A549 (cell line): ENCODE data around the gene SLFN11. TPM values are rescaled to one million over a fixed set of nuclear protein-coding genes. Genes with fewer than 3 reads are reported as not detected.

ENCODE experiments used
- ATAC-seq, 2 experiments: fragments of 200-7000 bp in 1 of 2; fragments of >200 bp in 1 of 2; cut with Nextera tagmentation in 1 of 2; cut with Tn5 transposase in 1 of 2; 3 replicates each; pipeline versions ENCODE4 v1.8.0 to v1.9.1; 2018 to 2020; ENCODE audit warnings: mild to moderate bottlenecking in 1 of 2, moderate library complexity in 1 of 2
- CTCF ChIA-PET: fragments of 300-600 bp; sonication (Branson Sonifier 250); formaldehyde crosslinking; extraction: SDS; loops from one replicate; lab custom pipeline; 2021; ENCODE audit warnings: antibody characterized with exemption, inconsistent platforms; lab: Yijun Ruan, JAX
- POLR2A ChIA-PET: fragments of 350-600 bp; formaldehyde crosslinking; extraction: SDS; loops from one replicate; lab custom pipeline; 2021; ENCODE audit warnings: antibody characterized with exemption, inconsistent platforms; lab: Yijun Ruan, JAX
- DNase-seq, 2 experiments: peaks; one replicate each; pipeline versions ENCODE4 v3.0.0 to v3.0.0-alpha.2; 2011 to 2016; ENCODE audit warnings: low read depth in 1 of 2, low spot score in 1 of 2
- FAIRE-seq: peaks from 2 replicates; lab custom pipeline; 2011; peaks lifted over from hg19 to GRCh38; lab: Jason Lieb, UNC
- H3K27ac ChIP-seq, 2 experiments: fragments of >200 bp; sonication (Bioruptor Twin); formaldehyde crosslinking; 3 replicates each; pipeline ENCODE4 v1.5.1; 2016 to 2017
- H3K4me1 ChIP-seq: fragments of >200 bp; sonication (Bioruptor Twin); formaldehyde crosslinking; 3 replicates; pipeline ENCODE4 v1.6.1; 2016
- H3K4me2 ChIP-seq: fragments of >200 bp; sonication (Bioruptor Twin); formaldehyde crosslinking; 3 replicates; pipeline ENCODE4 v1.6.1; 2016
- H3K4me3 ChIP-seq: fragments of >200 bp; sonication (Bioruptor Twin); formaldehyde crosslinking; 3 replicates; pipeline ENCODE4 v1.5.1; 2016
- H3K9me3 ChIP-seq: fragments of >200 bp; sonication (Bioruptor Twin); formaldehyde crosslinking; 3 replicates; pipeline ENCODE4 v1.6.1; 2016
- CBX2 ChIP-seq: fragments of 200-600 bp; sonication (generic); IDR thresholded peaks from 2 replicates; pipeline ENCODE4 v1.6.1; 2016; ENCODE audit warnings: low read depth, mild to moderate bottlenecking, borderline replicate concordance
- CBX8 ChIP-seq: fragments of 200-600 bp; sonication (generic); IDR thresholded peaks from 2 replicates; pipeline ENCODE4 v1.6.1; 2016
- CHD2 ChIP-seq: fragments of 150-350 bp; IDR thresholded peaks from 2 replicates; pipeline ENCODE4 v1.6.1; 2014; ENCODE audit warnings: low read length; ENCODE audit not compliant: partially characterized antibody
- CHD4 ChIP-seq: fragments of 200-600 bp; sonication (generic); IDR thresholded peaks from 2 replicates; pipeline ENCODE4 v1.6.1; 2016; ENCODE audit warnings: antibody characterized with exemption, mild to moderate bottlenecking, borderline replicate concordance
- CTCF ChIP-seq: fragments of >200 bp; sonication (Bioruptor Twin); formaldehyde crosslinking; IDR thresholded peaks from 3 replicates; pipeline ENCODE4 v1.5.1; 2016
- EP300 ChIP-seq, 2 experiments: fragments of >200 bp; sonication (Bioruptor Twin); formaldehyde crosslinking; IDR thresholded peaks; 2 replicates in 1 of 2; 3 replicates in 1 of 2; pipeline ENCODE4 v1.6.1; 2016 to 2017
- ESRRA ChIP-seq: fragments of 150-350 bp; IDR thresholded peaks from 2 replicates; pipeline ENCODE4 v1.6.1; 2014; ENCODE audit warnings: mild to moderate bottlenecking, low read length, borderline replicate concordance
- FOSB ChIP-seq: fragments of 250-450 bp; sonication (Bioruptor Pico); IDR thresholded peaks from 2 replicates; pipeline ENCODE4 v1.5.0; 2020; ENCODE audit warnings: mild to moderate bottlenecking, moderate library complexity
- FOXS1 ChIP-seq: fragments of 250-450 bp; sonication (Bioruptor Pico); IDR thresholded peaks from 2 replicates; pipeline ENCODE4 v1.5.0; 2020; ENCODE audit warnings: mild to moderate bottlenecking, moderate library complexity
- HOXA7 ChIP-seq: fragments of 250-450 bp; sonication (Bioruptor Pico); IDR thresholded peaks from 2 replicates; pipeline ENCODE4 v1.5.0; 2020; ENCODE audit warnings: mild to moderate bottlenecking, moderate library complexity
- JUN ChIP-seq, 2 experiments: fragments of >200 bp; sonication (Bioruptor Twin); formaldehyde crosslinking; IDR thresholded peaks; 2 replicates in 1 of 2; 3 replicates in 1 of 2; pipeline ENCODE4 v1.6.1; 2016 to 2017
- JUNB ChIP-seq: fragments of >200 bp; sonication (Bioruptor Twin); formaldehyde crosslinking; IDR thresholded peaks from 2 replicates; pipeline ENCODE4 v1.6.1; 2016
- KDM1A ChIP-seq: fragments of 200-600 bp; sonication (generic); IDR thresholded peaks from 2 replicates; pipeline ENCODE4 v1.6.1; 2016; ENCODE audit warnings: low read depth, mild to moderate bottlenecking
- MAZ ChIP-seq: fragments of 150-350 bp; IDR thresholded peaks from 2 replicates; pipeline ENCODE4 v1.6.1; 2014; ENCODE audit warnings: antibody characterized with exemption, low read depth, low read length, borderline replicate concordance
- MYC ChIP-seq: IDR thresholded peaks from 2 replicates; pipeline ENCODE4 v1.6.1; 2012; ENCODE audit warnings: mild to moderate bottlenecking, inconsistent platforms, low read length, improper control_type of control experiment, borderline replicate concordance
- NPAS2 ChIP-seq: fragments of 250-450 bp; sonication (Bioruptor Pico); IDR thresholded peaks from 2 replicates; pipeline ENCODE4 v1.8.0; 2022; ENCODE audit warnings: mild to moderate bottlenecking, moderate library complexity, borderline replicate concordance
- RARB ChIP-seq: fragments of 250-450 bp; sonication (Bioruptor Pico); IDR thresholded peaks from 2 replicates; pipeline ENCODE4 v1.8.0; 2021; ENCODE audit warnings: mild to moderate bottlenecking, moderate library complexity
- RNF2 ChIP-seq: fragments of 200-600 bp; sonication (generic); IDR thresholded peaks from 2 replicates; pipeline ENCODE4 v1.6.1; 2016; ENCODE audit warnings: low read depth, mild to moderate bottlenecking, antibody characterized with exemption, moderate library complexity, borderline replicate concordance
- SMC3 ChIP-seq: fragments of >200 bp; sonication (Bioruptor Twin); formaldehyde crosslinking; IDR thresholded peaks from 3 replicates; pipeline ENCODE4 v1.6.1; 2018; ENCODE audit warnings: inconsistent platforms
- TFCP2L1 ChIP-seq: fragments of 250-450 bp; sonication (Bioruptor Pico); IDR thresholded peaks from 2 replicates; pipeline ENCODE4 v1.5.0; 2021; ENCODE audit warnings: mild to moderate bottlenecking
- TP53 ChIP-seq: fragments of 250-450 bp; sonication (Bioruptor Pico); IDR thresholded peaks from 2 replicates; pipeline ENCODE4 v1.5.0; 2021; ENCODE audit warnings: mild to moderate bottlenecking, moderate library complexity
- ZC3H11A ChIP-seq: fragments of 450-650 bp; IDR thresholded peaks from 2 replicates; pipeline ENCODE4 v1.6.1; 2014; ENCODE audit warnings: antibody characterized with exemption, mild to moderate bottlenecking
- ZNF302 ChIP-seq: fragments of 250-450 bp; sonication (Bioruptor Pico); IDR thresholded peaks from 2 replicates; pipeline ENCODE4 v1.9.0; 2021; ENCODE audit warnings: inconsistent platforms, mild to moderate bottlenecking, moderate library complexity
- ZSCAN20 ChIP-seq: fragments of 250-450 bp; sonication (Bioruptor Pico); IDR thresholded peaks from 2 replicates; pipeline ENCODE4 v1.8.0; 2022; ENCODE audit warnings: mild to moderate bottlenecking, moderate library complexity
- WGBS: methylation state at CpG from one replicate; pipeline ENCODE4 v1.1.6; 2017; ENCODE audit errors: missing lambda C conversion rate; 5-methylcytosine and 5-hydroxymethylcytosine counted together
- polyA plus RNA-seq, 4 experiments: library from polyadenylated mRNA; depleted of rRNA in 3 of 4; stranded (reverse); fragments of >200 nt; fragmentation: RNase III in 1 of 4; extraction: RNeasy Plus Mini Kit Qiagen cat#74134 plus additional on column Dnase treatment in 1 of 4; gene quantifications; 2 replicates in 3 of 4; 3 replicates in 1 of 4; pipeline ENCODE4 v1.2.3, GENCODE V29; 2011 to 2017
- TF ChIP-seq, protein P1 (sequence below): IDR thresholded peaks from 2 replicates; pipeline ENCODE4 v1.6.1; 2012
- TF ChIP-seq, protein P2 (sequence below): fragments of >200 bp; sonication (Bioruptor Twin); formaldehyde crosslinking; IDR thresholded peaks from 2 replicates; pipeline ENCODE4 v1.6.1; 2016

The SLFN11 gene
- polyA plus RNA-seq, 2 of the 4 experiments (the other 2 are of a cell fraction) = 8.2 to 27.2 TPM

- DNase-seq (no peak), ATAC-seq (no peak), FAIRE-seq (no peak)
- no peak overlapping the region for H3K27ac ChIP-seq
- H3K4me3 ChIP-seq = no peak overlapping the region
- ChIA-PET CTCF (interaction anchor here (1.1 to 2.0 kb wide), 2 partner anchors 32 to 75 kb away, joined by 3 to 5 read pairs; no protein-coding TSS in a partner anchor), POLR2A (no interaction called here)
- no peak overlapping the region for H3K4me2 ChIP-seq
- H3K9me3 ChIP-seq = no peaks in the 10 kb centered on the region
- no peaks in the 10 kb centered on the region for H3K4me1 ChIP-seq
- no peak for TF ChIP-seq TFCP2L1 (CRISPR knock-in tag)
- no peak for TF ChIP-seq SMC3
- TF ChIP-seq CHD4 = no peak
- TF ChIP-seq RARB (CRISPR knock-in tag) = no peak
- TF ChIP-seq ZNF302 (CRISPR knock-in tag) = no peak
- no peak for TF ChIP-seq FOXS1 (CRISPR knock-in tag)
- no peak for TF ChIP-seq CBX8
- no peak for TF ChIP-seq CBX2
- no peak for TF ChIP-seq CTCF
- TF ChIP-seq EP300 (IDR thresholded peaks at IDR 0.05) = no peak
- TF ChIP-seq ZC3H11A = no peak
- no peak for TF ChIP-seq ESRRA
Measured at GRCh38 chr17:35387496-35387895, 14.1 kb upstream of the SLFN11 start.

DNA sequence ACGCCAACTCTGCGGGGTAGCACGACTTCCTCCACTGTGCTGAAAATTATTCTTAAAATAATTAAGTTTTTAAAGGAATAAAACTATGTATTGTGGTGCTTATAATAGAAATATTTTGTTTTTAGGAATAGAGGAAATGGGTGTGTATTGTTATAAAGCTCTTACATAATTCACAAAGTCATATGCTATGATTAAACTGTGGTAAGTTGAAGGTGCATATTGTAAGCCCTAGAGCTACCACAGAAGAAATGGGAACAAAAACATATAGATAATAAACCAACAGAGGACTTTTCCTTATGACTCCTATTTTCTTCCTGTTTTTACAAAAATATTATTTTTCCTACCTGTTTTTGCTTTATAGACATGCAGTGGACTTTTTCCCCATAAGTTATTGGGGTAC lies 4.3 kb upstream of the SLFN11 start:
- no peak for TF ChIP-seq EP300 (IDR thresholded peaks at IDR 0.05)
- TF ChIP-seq, protein P1, sequence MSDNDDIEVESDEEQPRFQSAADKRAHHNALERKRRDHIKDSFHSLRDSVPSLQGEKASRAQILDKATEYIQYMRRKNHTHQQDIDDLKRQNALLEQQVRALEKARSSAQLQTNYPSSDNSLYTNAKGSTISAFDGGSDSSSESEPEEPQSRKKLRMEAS = no peak
- TF ChIP-seq ZSCAN20 (CRISPR knock-in tag) = no peak
- TF ChIP-seq CTCF = no peak
- no peak for TF ChIP-seq RNF2
- TF ChIP-seq MAZ = no peak
- TF ChIP-seq KDM1A = no peak
- no peak for TF ChIP-seq JUNB
- no peak for TF ChIP-seq CHD2
- TF ChIP-seq TP53 (CRISPR knock-in tag) = no peak
- TF ChIP-seq, protein P2, sequence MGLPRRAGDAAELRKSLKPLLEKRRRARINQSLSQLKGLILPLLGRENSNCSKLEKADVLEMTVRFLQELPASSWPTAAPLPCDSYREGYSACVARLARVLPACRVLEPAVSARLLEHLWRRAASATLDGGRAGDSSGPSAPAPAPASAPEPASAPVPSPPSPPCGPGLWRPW = no peak
- no peak for TF ChIP-seq SMC3
- TF ChIP-seq NPAS2 (CRISPR knock-in tag) = no peak
- TF ChIP-seq JUN (IDR thresholded peaks at IDR 0.05) = no peak
- no peak for TF ChIP-seq MYC
- TF ChIP-seq HOXA7 (CRISPR knock-in tag) = no peak
- TF ChIP-seq FOSB (CRISPR knock-in tag) = no peak
- FAIRE-seq (no peak), ATAC-seq (no peak), DNase-seq (no peak)
- Histone ChIP-seq H3K9me3 (no peaks in the 10 kb centered on the region), H3K4me2 (no peak overlapping the region), H3K4me3 (no peak overlapping the region), H3K27ac (no peak overlapping the region), H3K4me1 (peaks cover 11% of the 10 kb centered on the region; the same call in 2 of the 3 replicates)
- ChIA-PET CTCF (no interaction called here), POLR2A (no interaction called here)
- 85% methylated on average over 3 of the region's 3 CpGs for WGBS
